Epithelial cell of esophagus (primary cell): Measurements from ENCODE around the gene PTPN18.

Source experiments
- DNase-seq: peaks from one replicate; pipeline ENCODE4 v3.0.0; 2010; ENCODE audit warnings: low read depth
- H3K4me3 ChIP-seq: 2 replicates; pipeline ENCODE4 v1.5.1; 2011; ENCODE audit warnings: mild to moderate bottlenecking, low read length, control low read depth
- CTCF ChIP-seq: IDR thresholded peaks from 2 replicates; pipeline ENCODE4 v1.5.1; 2011; ENCODE audit warnings: low read depth, mild to moderate bottlenecking, low read length, control low read depth, inconsistent platforms; ENCODE audit not compliant: insufficient read depth; ENCODE audit errors: missing control alignments

PTPN18 gene

DNA sequence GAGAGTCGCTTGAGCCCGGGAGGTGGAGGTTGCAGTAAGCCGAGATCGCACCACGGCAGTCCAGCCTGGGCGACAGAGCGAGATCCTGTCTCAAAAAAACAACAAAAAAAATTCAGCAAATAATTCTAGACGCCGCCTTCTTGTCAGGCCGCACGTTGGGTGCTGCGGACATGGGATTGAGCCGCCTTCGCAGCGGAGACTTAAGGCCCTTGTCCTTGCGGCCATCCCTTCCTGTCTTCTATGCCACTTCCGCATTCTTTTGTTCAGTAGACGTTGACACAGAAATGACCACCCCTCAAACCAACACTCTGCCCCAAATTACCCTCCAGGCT is 15.8 kb downstream of the PTPN18 start:
- no peak for DNase-seq
- TF ChIP-seq CTCF = no peak
- peak overlapping the region; percentile 66 for H3K4me3 ChIP-seq

DNA sequence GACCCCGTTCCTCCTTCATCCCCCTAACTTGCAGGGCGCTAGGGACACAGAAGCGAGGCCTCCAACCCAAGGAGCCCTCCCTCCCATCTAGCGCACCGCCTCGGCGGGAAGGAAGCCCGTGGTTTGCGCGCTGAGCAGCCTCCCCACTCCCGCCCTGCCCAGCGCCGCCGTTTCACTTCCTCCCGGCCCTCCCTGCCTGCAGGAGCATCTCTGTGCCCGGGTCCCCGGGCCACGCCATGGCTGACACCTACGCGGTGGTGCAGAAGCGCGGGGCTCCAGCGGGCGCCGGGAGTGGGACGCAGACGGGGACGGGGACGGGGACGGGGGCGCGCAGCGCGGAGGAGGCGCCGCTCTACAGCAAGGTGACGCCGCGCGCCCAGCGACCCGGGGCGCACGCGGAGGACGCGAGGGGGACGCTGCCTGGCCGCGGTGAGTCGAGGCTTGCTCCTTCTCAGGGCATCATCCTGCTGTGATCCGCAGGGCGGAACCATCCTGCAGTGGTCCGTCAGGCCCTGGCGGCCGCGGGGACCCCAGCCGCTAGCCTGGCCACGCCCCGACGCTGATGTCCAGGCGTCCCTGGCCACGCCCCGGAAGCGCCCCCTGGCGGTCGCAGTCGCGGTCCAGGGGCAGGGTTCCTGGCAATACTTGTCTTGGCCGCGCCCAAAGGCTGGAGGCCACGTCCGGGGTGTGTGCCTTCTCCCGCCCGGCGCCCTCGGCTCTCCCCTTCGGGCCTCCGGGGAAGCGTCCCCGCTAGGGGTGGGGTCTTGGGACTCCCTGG is 16.4 kb downstream of the PTPN18 start:
- peak; percentile 58 for TF ChIP-seq CTCF
- DNase-seq = peak; percentile 77
- peak overlapping the region; percentile 66 for H3K4me3 ChIP-seq

GRCh38 chr2:130372833-130373807 is 17.3 kb downstream of the PTPN18 start:
- H3K4me3 ChIP-seq = peak overlapping the region; percentile 66
- no peak for TF ChIP-seq CTCF
- no peak for DNase-seq

DNA sequence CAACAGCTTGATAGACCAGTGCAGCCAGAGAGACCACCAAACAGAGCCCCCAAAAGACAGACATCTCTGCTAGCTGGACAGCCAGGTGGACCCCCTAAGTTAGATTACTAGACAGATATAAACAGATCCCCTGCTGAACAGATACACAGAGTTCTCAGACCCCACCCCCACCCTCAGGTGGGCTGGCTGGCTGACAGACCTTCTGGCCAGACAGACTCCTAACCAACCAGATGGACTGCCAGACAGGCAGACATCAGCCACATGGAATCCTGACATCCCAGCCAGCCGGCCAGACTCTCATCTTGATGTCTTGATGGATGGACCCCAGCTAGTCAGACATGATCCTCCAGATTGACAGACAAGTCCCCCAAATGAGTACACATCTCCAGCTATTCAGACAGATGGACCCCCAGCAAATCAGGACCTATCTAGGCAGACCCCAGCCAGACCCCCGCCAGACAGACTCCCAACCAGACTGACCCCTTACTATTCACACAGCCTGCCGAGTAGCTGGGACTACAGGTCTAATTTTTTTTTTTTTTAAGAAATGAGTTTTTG is 18.0 kb downstream of the PTPN18 start:
- no peak overlapping the region for H3K4me3 ChIP-seq
- TF ChIP-seq CTCF = no peak
- no peak for DNase-seq

- TF ChIP-seq CTCF = no peak
- no peak for DNase-seq
- H3K4me3 ChIP-seq = no peak overlapping the region
Measured at GRCh38 chr2:130374587-130375290, 18.9 kb downstream of the PTPN18 start.
